MV-4-11 (cell line): ENCODE measurements around the gene KBTBD12.
"Not testable (repeated sequence)": the region's sequence is repeated elsewhere in the genome, so short reads cannot be mapped to it uniquely, and the experiment has no call there.

Source experiments
- DNase-seq: peaks from one replicate; lab custom pipeline; 2025; lab: John Stamatoyannopoulos, UW

KBTBD12 gene

GRCh38 chr3:127905556-127905955 lies 9.5 kb upstream of the KBTBD12 start:
- DNase-seq, result no peak

- DNase-seq, result not testable (repeated sequence)
Observed at GRCh38 chr3:127906653-127907052, 8.4 kb upstream of the KBTBD12 start.

- DNase-seq, result peak; percentile 90
Observed at GRCh38 chr3:127908202-127908601, 6.8 kb upstream of the KBTBD12 start.

- DNase-seq, result no peak
Observed at GRCh38 chr3:127908951-127909350, 6.1 kb upstream of the KBTBD12 start.

GRCh38 chr3:127909646-127910045 lies 5.4 kb upstream of the KBTBD12 start:
- DNase-seq, result no peak

GRCh38 chr3:127911421-127911931 lies 3.6 kb upstream of the KBTBD12 start:
- DNase-seq, result no peak

GRCh38 chr3:127913841-127914240 lies 1.2 kb upstream of the KBTBD12 start:
- not testable (repeated sequence) for DNase-seq

- no peak for DNase-seq
Observed at GRCh38 chr3:127914584-127914983, 448 bp upstream of the KBTBD12 start.

- no peak for DNase-seq
Observed at GRCh38 chr3:127915937-127916493, 983 bp downstream of the KBTBD12 start.

- no peak for DNase-seq
Observed at GRCh38 chr3:127920738-127921137, 5.7 kb downstream of the KBTBD12 start.

- DNase-seq, result no peak
Observed at GRCh38 chr3:127923611-127924010, 8.6 kb downstream of the KBTBD12 start.

- DNase-seq, result no peak
Observed at GRCh38 chr3:127925384-127925783, 10.4 kb downstream of the KBTBD12 start.

- no peak for DNase-seq
Observed at GRCh38 chr3:127927829-127928604, 13.0 kb downstream of the KBTBD12 start.

- no peak for DNase-seq
Observed at GRCh38 chr3:127929818-127930413, 14.9 kb downstream of the KBTBD12 start.

- DNase-seq, result no peak
Observed at GRCh38 chr3:127933396-127933795, 18.4 kb downstream of the KBTBD12 start.

GRCh38 chr3:127938800-127939199 lies 23.8 kb downstream of the KBTBD12 start:
- no peak for DNase-seq

- peak; percentile 70 for DNase-seq
Observed at GRCh38 chr3:127940116-127940515, 25.1 kb downstream of the KBTBD12 start.

GRCh38 chr3:127942613-127943012 lies 27.6 kb downstream of the KBTBD12 start:
- DNase-seq, result no peak

- DNase-seq, result no peak
Observed at GRCh38 chr3:127948211-127948610, 33.2 kb downstream of the KBTBD12 start.

- DNase-seq, result no peak
Observed at GRCh38 chr3:127949446-127950055, 34.5 kb downstream of the KBTBD12 start.

GRCh38 chr3:127951276-127951675 lies 36.2 kb downstream of the KBTBD12 start:
- no peak for DNase-seq
